ENCODE measurements around the gene WDR31.
A peak's percentile ranks its signal among the peaks of the same experiment; 100 is the strongest.

WDR31 gene

GRCh38 chr9:113331780-113332179 lies 8.3 kb downstream of the WDR31 start:
- Mint-ChIP-seq H3K27ac (no peak overlapping the region), H3K36me3 (no peaks in the 10 kb centered on the region), H3K9me3 (no peaks in the 10 kb centered on the region), H3K27me3 (no peaks in the 10 kb centered on the region), H3K4me3 (no peak overlapping the region), H3K4me1 (no peaks in the 10 kb centered on the region)
- DNase-seq (no peak), ATAC-seq (replicated peaks) (no peak)

- DNase-seq: no peak
- Mint-ChIP-seq H3K27me3 (no peaks in the 10 kb centered on the region), H3K4me1 (no peaks in the 10 kb centered on the region), H3K4me3 (no peak overlapping the region), H3K9me3 (no peaks in the 10 kb centered on the region), H3K27ac (no peak overlapping the region), H3K36me3 (no peaks in the 10 kb centered on the region)
- ATAC-seq (replicated peaks): no peak
Observed at GRCh38 chr9:113328045-113328782, 11.9 kb downstream of the WDR31 start.

GRCh38 chr9:113326230-113326629 lies 13.8 kb downstream of the WDR31 start:
- H3K27me3 Mint-ChIP-seq: no peaks in the 10 kb centered on the region
- no peak overlapping the region for H3K4me3 Mint-ChIP-seq
- ATAC-seq (replicated peaks) (no peak), DNase-seq (no peak)
- no peaks in the 10 kb centered on the region for H3K9me3 Mint-ChIP-seq
- H3K27ac Mint-ChIP-seq: no peak overlapping the region
- no peaks in the 10 kb centered on the region for H3K4me1 Mint-ChIP-seq
- no peaks in the 10 kb centered on the region for H3K36me3 Mint-ChIP-seq

- Mint-ChIP-seq H3K4me3 (no peak overlapping the region), H3K27ac (no peak overlapping the region), H3K27me3 (no peaks in the 10 kb centered on the region), H3K36me3 (no peaks in the 10 kb centered on the region), H3K4me1 (no peaks in the 10 kb centered on the region), H3K9me3 (no peaks in the 10 kb centered on the region)
- ATAC-seq (replicated peaks) (no peak), DNase-seq (no peak)
Observed at GRCh38 chr9:113322671-113323070, 17.4 kb downstream of the WDR31 start.

- H3K4me3 Mint-ChIP-seq: no peak overlapping the region
- H3K4me1 Mint-ChIP-seq: no peaks in the 10 kb centered on the region
- no peak for ATAC-seq (replicated peaks)
- H3K9me3 Mint-ChIP-seq: no peaks in the 10 kb centered on the region
- DNase-seq: no peak
- H3K27ac Mint-ChIP-seq: no peak overlapping the region
- H3K36me3 Mint-ChIP-seq: peaks cover 0 to 4% of the 10 kb centered on the region in 2 donors
- H3K27me3 Mint-ChIP-seq: no peaks in the 10 kb centered on the region
Observed at GRCh38 chr9:113320051-113320450, 20.0 kb downstream of the WDR31 start.

GRCh38 chr9:113319054-113319453 lies 21.0 kb downstream of the WDR31 start:
- ATAC-seq (replicated peaks): no peak
- Mint-ChIP-seq H3K9me3 (no peaks in the 10 kb centered on the region), H3K4me1 (no peaks in the 10 kb centered on the region), H3K27ac (no peak overlapping the region), H3K4me3 (no peak overlapping the region), H3K36me3 (peaks cover 0 to 4% of the 10 kb centered on the region in 2 donors), H3K27me3 (no peaks in the 10 kb centered on the region)
- DNase-seq: no peak

- DNase-seq (no peak), ATAC-seq (replicated peaks) (no peak)
- Mint-ChIP-seq H3K4me3 (no peak overlapping the region), H3K9me3 (no peaks in the 10 kb centered on the region), H3K4me1 (no peaks in the 10 kb centered on the region), H3K27ac (no peak overlapping the region), H3K27me3 (no peaks in the 10 kb centered on the region), H3K36me3 (peaks cover 0 to 4% of the 10 kb centered on the region in 2 donors)
Observed at GRCh38 chr9:113317777-113318176, 22.3 kb downstream of the WDR31 start.

- ATAC-seq (replicated peaks) (no peak), DNase-seq (no peak)
- no peaks in the 10 kb centered on the region for H3K4me1 Mint-ChIP-seq
- peaks cover 0 to 4% of the 10 kb centered on the region in 2 donors for H3K36me3 Mint-ChIP-seq
- H3K4me3 Mint-ChIP-seq: no peak overlapping the region
- no peaks in the 10 kb centered on the region for H3K9me3 Mint-ChIP-seq
- H3K27ac Mint-ChIP-seq: no peak overlapping the region
- H3K27me3 Mint-ChIP-seq: no peaks in the 10 kb centered on the region
Observed at GRCh38 chr9:113316030-113316429, 24.0 kb downstream of the WDR31 start.

- no peaks in the 10 kb centered on the region for H3K4me1 Mint-ChIP-seq
Observed at GRCh38 chr9:113315231-113315630, 24.8 kb downstream of the WDR31 start.

GRCh38 chr9:113313261-113313660 lies 26.8 kb downstream of the WDR31 start:
- Mint-ChIP-seq H3K9me3 (no peaks in the 10 kb centered on the region), H3K27me3 (no peaks in the 10 kb centered on the region), H3K27ac (no peak overlapping the region), H3K4me1 (no peaks in the 10 kb centered on the region), H3K36me3 (peaks cover 0 to 4% of the 10 kb centered on the region in 2 donors), H3K4me3 (no peak overlapping the region)
- DNase-seq (no peak), ATAC-seq (replicated peaks) (no peak)

More at GRCh38 chr9:113315231-113315630, 24.8 kb downstream of the WDR31 start:
- no peaks in the 10 kb centered on the region for H3K9me3 Mint-ChIP-seq
- no peak overlapping the region for H3K27ac Mint-ChIP-seq
- DNase-seq (no peak), ATAC-seq (replicated peaks) (no peak)
- no peaks in the 10 kb centered on the region for H3K27me3 Mint-ChIP-seq
- H3K36me3 Mint-ChIP-seq: peaks cover 0 to 4% of the 10 kb centered on the region in 2 donors
- H3K4me3 Mint-ChIP-seq: no peak overlapping the region

- no peak for DNase-seq
- Mint-ChIP-seq H3K4me3 (no peak overlapping the region), H3K36me3 (peaks cover 0 to 4% of the 10 kb centered on the region in 2 donors), H3K27ac (no peak overlapping the region), H3K9me3 (no peaks in the 10 kb centered on the region), H3K27me3 (no peaks in the 10 kb centered on the region), H3K4me1 (no peaks in the 10 kb centered on the region)
- no peak for ATAC-seq (replicated peaks)
Observed at GRCh38 chr9:113311961-113312360, 28.1 kb downstream of the WDR31 start.

GRCh38 chr9:113310538-113310937 lies 29.5 kb downstream of the WDR31 start:
- Mint-ChIP-seq H3K4me1 (no peaks in the 10 kb centered on the region), H3K36me3 (no peaks in the 10 kb centered on the region), H3K27ac (no peak overlapping the region), H3K4me3 (no peak overlapping the region), H3K9me3 (no peaks in the 10 kb centered on the region), H3K27me3 (no peaks in the 10 kb centered on the region)
- ATAC-seq (replicated peaks) (no peak), DNase-seq (no peak)

- no peaks in the 10 kb centered on the region for H3K4me1 Mint-ChIP-seq
Observed at GRCh38 chr9:113309204-113309813, 30.8 kb downstream of the WDR31 start.

GRCh38 chr9:113307396-113307975 lies 32.6 kb downstream of the WDR31 start:
- ATAC-seq (replicated peaks) (no peak), DNase-seq (no peak)
- no peaks in the 10 kb centered on the region for H3K36me3 Mint-ChIP-seq
- peaks cover under 1 to 7% of the 10 kb centered on the region in 2 donors for H3K27me3 Mint-ChIP-seq
- no peaks in the 10 kb centered on the region for H3K9me3 Mint-ChIP-seq
- H3K27ac Mint-ChIP-seq: no peak overlapping the region
- H3K4me3 Mint-ChIP-seq: no peak overlapping the region
- no peaks in the 10 kb centered on the region for H3K4me1 Mint-ChIP-seq

More at GRCh38 chr9:113309204-113309813, 30.8 kb downstream of the WDR31 start:
- Mint-ChIP-seq H3K36me3 (no peaks in the 10 kb centered on the region), H3K27me3 (no peaks in the 10 kb centered on the region), H3K4me3 (no peak overlapping the region), H3K27ac (no peak overlapping the region), H3K9me3 (no peaks in the 10 kb centered on the region)
- no peak for DNase-seq
- ATAC-seq (replicated peaks): peak; percentile 42 to 43

GRCh38 chr9:113306566-113306965 lies 33.5 kb downstream of the WDR31 start:
- Mint-ChIP-seq H3K27ac (no peak overlapping the region), H3K4me3 (no peak overlapping the region), H3K27me3 (peaks cover 5 to 11% of the 10 kb centered on the region in 2 donors), H3K4me1 (no peaks in the 10 kb centered on the region), H3K9me3 (no peaks in the 10 kb centered on the region), H3K36me3 (no peaks in the 10 kb centered on the region)
- no peak for ATAC-seq (replicated peaks)
- DNase-seq: no peak

Data from stimulated activated naive B cell treated with anti-CD40 and anti-IgM and Interleukin-4, amounts not matched to agents 10 μg/mL and 1 μg/mL and 100 μg/mL, for 72 hours (primary cell).